Activated naive CD4-positive, alpha-beta T cell treated with anti-CD3 and anti-CD28 coated beads, Interleukin-2, amount 10 ng/mL, durations not matched to agents 7 days and 5 days (primary cell): ENCODE measurements around the gene TFCP2L1.
A peak's percentile ranks its signal among the peaks of the same experiment; 100 is the strongest.
"Not testable (repeated sequence)": the region's sequence is repeated elsewhere in the genome, so short reads cannot be mapped to it uniquely, and the experiment has no call there.

Experiments
- CTCF ChIA-PET: fragments of 350-600 bp; sonication (Branson Sonifier 250); formaldehyde crosslinking; loops from one replicate; lab custom pipeline; 2021; ENCODE audit warnings: antibody characterized with exemption; lab: Charles Lee
- DNase-seq: peaks from one replicate; pipeline ENCODE4 v3.0.0-alpha.2; 2020
- H3K27ac Mint-ChIP-seq: one replicate; pipeline ENCODE4 v1.8.0; 2021; ENCODE audit warnings: mild to moderate bottlenecking, moderate library complexity, mixed read lengths
- H3K27me3 Mint-ChIP-seq: one replicate; pipeline ENCODE4 v1.8.0; 2021; ENCODE audit warnings: mild to moderate bottlenecking, mixed read lengths
- H3K36me3 Mint-ChIP-seq: one replicate; pipeline ENCODE4 v1.8.0; 2021; ENCODE audit warnings: mixed read lengths
- H3K4me1 Mint-ChIP-seq: one replicate; pipeline ENCODE4 v1.8.0; 2021; ENCODE audit warnings: mixed read lengths
- H3K4me3 Mint-ChIP-seq: one replicate; pipeline ENCODE4 v1.8.0; 2021; ENCODE audit warnings: mild to moderate bottlenecking, moderate library complexity, mixed read lengths
- H3K9me3 Mint-ChIP-seq: one replicate; pipeline ENCODE4 v1.8.0; 2021; ENCODE audit warnings: mixed read lengths

Gene TFCP2L1

GRCh38 chr2:121287956-121288355 lies 3.0 kb upstream of the TFCP2L1 start:
- H3K27ac Mint-ChIP-seq = no peak overlapping the region
- no peak for DNase-seq
- peaks cover 4% of the 10 kb centered on the region for H3K4me1 Mint-ChIP-seq
- CTCF ChIA-PET = interaction anchor here (1.2 kb wide), 1 partner anchor 160 kb away, joined by 4 read pairs; no protein-coding TSS in a partner anchor
- H3K36me3 Mint-ChIP-seq = no peaks in the 10 kb centered on the region
- peaks cover 56% of the 10 kb centered on the region for H3K27me3 Mint-ChIP-seq
- no peaks in the 10 kb centered on the region for H3K9me3 Mint-ChIP-seq
- no peak overlapping the region for H3K4me3 Mint-ChIP-seq

- no peak overlapping the region for H3K27ac Mint-ChIP-seq
- H3K4me3 Mint-ChIP-seq = no peak overlapping the region
- peaks cover 4% of the 10 kb centered on the region for H3K4me1 Mint-ChIP-seq
- no peaks in the 10 kb centered on the region for H3K9me3 Mint-ChIP-seq
- no peaks in the 10 kb centered on the region for H3K36me3 Mint-ChIP-seq
- H3K27me3 Mint-ChIP-seq = peaks cover 63% of the 10 kb centered on the region
- DNase-seq = no peak
- CTCF ChIA-PET = interaction anchor here (1.2 kb wide), 1 partner anchor 159 kb away, joined by 4 read pairs; no protein-coding TSS in a partner anchor
Observed at GRCh38 chr2:121287146-121287798, 2.3 kb upstream of the TFCP2L1 start.

GRCh38 chr2:121286506-121286905 lies 1.5 kb upstream of the TFCP2L1 start:
- Mint-ChIP-seq H3K36me3 (no peaks in the 10 kb centered on the region), H3K4me1 (peaks cover 4% of the 10 kb centered on the region), H3K9me3 (no peaks in the 10 kb centered on the region), H3K27ac (no peak overlapping the region), H3K4me3 (no peak overlapping the region), H3K27me3 (peaks cover 70% of the 10 kb centered on the region)
- CTCF ChIA-PET = no interaction called here
- no peak for DNase-seq

- H3K4me1 Mint-ChIP-seq = peaks cover 4% of the 10 kb centered on the region
- no peak overlapping the region for H3K27ac Mint-ChIP-seq
- DNase-seq = no peak
- no peaks in the 10 kb centered on the region for H3K36me3 Mint-ChIP-seq
- CTCF ChIA-PET = no interaction called here
- peak overlapping the region; percentile 5 for H3K4me3 Mint-ChIP-seq
- no peaks in the 10 kb centered on the region for H3K9me3 Mint-ChIP-seq
- peaks cover 75% of the 10 kb centered on the region for H3K27me3 Mint-ChIP-seq
Observed at GRCh38 chr2:121285926-121286325, 924 bp upstream of the TFCP2L1 start.

- no peaks in the 10 kb centered on the region for H3K9me3 Mint-ChIP-seq
- H3K4me3 Mint-ChIP-seq = peak overlapping the region; percentile 53
- no peaks in the 10 kb centered on the region for H3K36me3 Mint-ChIP-seq
- no peak overlapping the region for H3K27ac Mint-ChIP-seq
- H3K27me3 Mint-ChIP-seq = peaks cover 87% of the 10 kb centered on the region
- H3K4me1 Mint-ChIP-seq = peaks cover 4% of the 10 kb centered on the region
- CTCF ChIA-PET = no interaction called here
- no peak for DNase-seq
Observed at GRCh38 chr2:121283670-121284462, 1.1 kb downstream of the TFCP2L1 start.

- no peak overlapping the region for H3K27ac Mint-ChIP-seq
- peaks cover 4% of the 10 kb centered on the region for H3K4me1 Mint-ChIP-seq
- no peak overlapping the region for H3K4me3 Mint-ChIP-seq
- CTCF ChIA-PET = no interaction called here
- no peaks in the 10 kb centered on the region for H3K9me3 Mint-ChIP-seq
- H3K36me3 Mint-ChIP-seq = no peaks in the 10 kb centered on the region
- no peak for DNase-seq
- H3K27me3 Mint-ChIP-seq = peaks cover 78% of the 10 kb centered on the region
Observed at GRCh38 chr2:121282800-121283385, 2.1 kb downstream of the TFCP2L1 start.

GRCh38 chr2:121281694-121282093 lies 3.3 kb downstream of the TFCP2L1 start:
- no peaks in the 10 kb centered on the region for H3K9me3 Mint-ChIP-seq
- peaks cover 66% of the 10 kb centered on the region for H3K27me3 Mint-ChIP-seq
- CTCF ChIA-PET = no interaction called here
- H3K4me1 Mint-ChIP-seq = peaks cover 4% of the 10 kb centered on the region
- no peak overlapping the region for H3K27ac Mint-ChIP-seq
- H3K36me3 Mint-ChIP-seq = no peaks in the 10 kb centered on the region
- no peak overlapping the region for H3K4me3 Mint-ChIP-seq
- DNase-seq = no peak

GRCh38 chr2:121281107-121281506 lies 3.9 kb downstream of the TFCP2L1 start:
- DNase-seq = no peak
- H3K27ac Mint-ChIP-seq = no peak overlapping the region
- CTCF ChIA-PET = no interaction called here
- H3K9me3 Mint-ChIP-seq = no peaks in the 10 kb centered on the region
- H3K4me1 Mint-ChIP-seq = peaks cover 4% of the 10 kb centered on the region
- peaks cover 65% of the 10 kb centered on the region for H3K27me3 Mint-ChIP-seq
- no peak overlapping the region for H3K4me3 Mint-ChIP-seq
- no peaks in the 10 kb centered on the region for H3K36me3 Mint-ChIP-seq

- CTCF ChIA-PET = no interaction called here
- Mint-ChIP-seq H3K4me1 (peaks cover 4% of the 10 kb centered on the region), H3K9me3 (no peaks in the 10 kb centered on the region), H3K36me3 (no peaks in the 10 kb centered on the region), H3K27me3 (peaks cover 55% of the 10 kb centered on the region), H3K27ac (no peak overlapping the region), H3K4me3 (no peak overlapping the region)
- DNase-seq = no peak
Observed at GRCh38 chr2:121279476-121280220, 5.4 kb downstream of the TFCP2L1 start.

- Mint-ChIP-seq H3K4me1 (no peaks in the 10 kb centered on the region), H3K4me3 (no peak overlapping the region), H3K9me3 (no peaks in the 10 kb centered on the region), H3K36me3 (no peaks in the 10 kb centered on the region), H3K27ac (no peak overlapping the region), H3K27me3 (peaks cover 40% of the 10 kb centered on the region)
- CTCF ChIA-PET = interaction anchor here (0.6 kb wide), 1 partner anchor 36 kb away, joined by 3 read pairs; no protein-coding TSS in a partner anchor
- DNase-seq = no peak
Observed at GRCh38 chr2:121276341-121276740, 8.7 kb downstream of the TFCP2L1 start.

GRCh38 chr2:121273116-121273515 lies 11.9 kb downstream of the TFCP2L1 start:
- no peak for DNase-seq
- Mint-ChIP-seq H3K4me3 (no peak overlapping the region), H3K9me3 (no peaks in the 10 kb centered on the region), H3K36me3 (no peaks in the 10 kb centered on the region), H3K27me3 (peaks cover 22% of the 10 kb centered on the region), H3K27ac (no peak overlapping the region), H3K4me1 (no peaks in the 10 kb centered on the region)
- CTCF ChIA-PET = no interaction called here

- Mint-ChIP-seq H3K9me3 (no peaks in the 10 kb centered on the region), H3K4me3 (no peak overlapping the region), H3K27ac (no peak overlapping the region), H3K36me3 (no peaks in the 10 kb centered on the region), H3K27me3 (peaks cover 22% of the 10 kb centered on the region), H3K4me1 (no peaks in the 10 kb centered on the region)
- no peak for DNase-seq
- CTCF ChIA-PET = no interaction called here
Observed at GRCh38 chr2:121272596-121272995, 12.4 kb downstream of the TFCP2L1 start.

GRCh38 chr2:121269436-121269835 lies 15.6 kb downstream of the TFCP2L1 start:
- DNase-seq, H3K9me3 Mint-ChIP-seq, H3K27ac Mint-ChIP-seq, H3K36me3 Mint-ChIP-seq, H3K4me1 Mint-ChIP-seq, H3K4me3 Mint-ChIP-seq: not testable (repeated sequence)
- H3K27me3 Mint-ChIP-seq = peaks cover 17% of the 10 kb centered on the region
- CTCF ChIA-PET = interaction anchor here (0.7 kb wide), 1 partner anchor 39 kb away, joined by 3 read pairs; no protein-coding TSS in a partner anchor

- Mint-ChIP-seq H3K4me1 (no peaks in the 10 kb centered on the region), H3K4me3 (no peak overlapping the region), H3K27ac (no peak overlapping the region), H3K9me3 (no peaks in the 10 kb centered on the region), H3K27me3 (peaks cover under 1% of the 10 kb centered on the region), H3K36me3 (no peaks in the 10 kb centered on the region)
- DNase-seq = no peak
- CTCF ChIA-PET = interaction anchor here (0.7 kb wide), 1 partner anchor 891 kb away, joined by 4 read pairs; no protein-coding TSS in a partner anchor
Observed at GRCh38 chr2:121266543-121267106, 18.4 kb downstream of the TFCP2L1 start.
